Measurements from ENCODE around the gene GGA2. TPM values are rescaled to one million over a fixed set of nuclear protein-coding genes. Genes with fewer than 3 reads are reported as not detected.

GGA2 gene
- total and polyA plus RNA-seq, 8 donors: 125 to 163 (median 142) TPM

GRCh38 chr16:23496821-23497542 lies 13.3 kb downstream of the GGA2 start:
- no peaks in the 10 kb centered on the region for H3K9me3 ChIP-seq
- H3K27ac ChIP-seq: peak overlapping the region; percentile 78 to 80
- no peak overlapping the region for H3K4me3 ChIP-seq
- peak in 1 of 4 donors; percentile 56 for DNase-seq
- peaks cover 21 to 62% of the 10 kb centered on the region in 2 donors for H3K4me1 ChIP-seq
- H3K36me3 ChIP-seq: peaks cover 8 to 46% of the 10 kb centered on the region in 2 donors
- ATAC-seq: peak; percentile 76
- TF ChIP-seq CTCF (IDR thresholded peaks at IDR 0.05): no peak
- no peaks in the 10 kb centered on the region for H3K27me3 ChIP-seq
- intact Hi-C loops (cut with DNase I): no loop called here

GRCh38 chr16:23495671-23496070 lies 14.6 kb downstream of the GGA2 start:
- ATAC-seq (no peak), DNase-seq (no peak)
- Histone ChIP-seq H3K4me3 (no peak overlapping the region), H3K27me3 (no peaks in the 10 kb centered on the region), H3K4me1 (peaks cover 27 to 49% of the 10 kb centered on the region in 2 donors), H3K27ac (no peak overlapping the region), H3K36me3 (peaks cover 8 to 59% of the 10 kb centered on the region in 2 donors), H3K9me3 (no peaks in the 10 kb centered on the region)
- intact Hi-C loops (cut with DNase I): no loop called here
- TF ChIP-seq CTCF (IDR thresholded peaks at IDR 0.05): no peak

DNA sequence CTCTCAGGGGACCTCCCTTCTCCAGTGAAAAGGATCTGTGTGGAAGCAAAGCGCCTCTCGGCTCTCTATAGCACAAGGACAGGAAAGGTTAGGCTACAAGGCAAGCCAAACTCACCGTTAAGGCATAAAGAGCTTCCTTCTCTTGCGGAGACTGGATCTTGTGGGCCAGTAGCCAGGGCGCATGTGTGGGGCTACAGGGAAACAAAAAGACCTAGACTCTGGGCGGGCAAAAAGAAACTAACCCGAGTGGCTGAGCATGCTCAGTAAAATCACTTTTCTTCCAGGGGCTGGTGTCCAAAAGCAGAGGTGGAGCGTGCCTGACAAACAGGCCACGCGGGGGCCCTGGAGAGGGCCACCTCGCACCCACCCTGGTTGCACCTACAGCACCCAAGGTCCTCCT lies 16.1 kb downstream of the GGA2 start:
- H3K4me1 ChIP-seq: peaks cover 27 to 37% of the 10 kb centered on the region in 2 donors
- peak overlapping the region in 1 of 2 donors; percentile 17 for H3K4me3 ChIP-seq
- H3K36me3 ChIP-seq: peaks cover 8 to 67% of the 10 kb centered on the region in 2 donors
- TF ChIP-seq CTCF (IDR thresholded peaks at IDR 0.05): no peak
- no peaks in the 10 kb centered on the region for H3K27me3 ChIP-seq
- ATAC-seq (peak; percentile 36), DNase-seq (no peak)
- intact Hi-C loops (cut with DNase I): no loop called here
- H3K9me3 ChIP-seq: no peaks in the 10 kb centered on the region
- H3K27ac ChIP-seq: peak overlapping the region; percentile 18 to 41

- H3K27ac ChIP-seq: peak overlapping the region; percentile 45 to 62
- H3K36me3 ChIP-seq: peaks cover 8 to 92% of the 10 kb centered on the region in 2 donors
- H3K4me1 ChIP-seq: peaks cover 19 to 23% of the 10 kb centered on the region in 2 donors
These were observed 18.6 kb downstream of the GGA2 start for GRCh38 chr16:23491490-23492391.

More at GRCh38 chr16:23491490-23492391, 18.6 kb downstream of the GGA2 start:
- intact Hi-C loops (cut with DNase I): no loop called here
- Histone ChIP-seq H3K4me3 (no peak overlapping the region), H3K27me3 (no peaks in the 10 kb centered on the region), H3K9me3 (no peaks in the 10 kb centered on the region)
- TF ChIP-seq CTCF (IDR thresholded peaks at IDR 0.05): peak in 1 of 2 donors; percentile 9
- no peak for DNase-seq
- peak; percentile 68 for ATAC-seq
